K562 (cell line): Measurements from ENCODE around the gene SNCB. TPM values are rescaled to one million over a fixed set of nuclear protein-coding genes. Genes with fewer than 3 reads are reported as not detected.

Source experiments
- ATAC-seq: fragments of 200-7000 bp; cut with Tn5 transposase; 3 replicates; pipeline ENCODE4 v1.9.1; 2020; ENCODE audit warnings: moderate library complexity
- Bru-seq: library from RNA; stranded (reverse); fragments of 400-500 nt; gene quantifications from one replicate; lab custom pipeline; 2021; lab: Mats Ljungman, UMichigan
- BruChase-seq, 2 experiments: library from RNA; stranded (reverse); fragments of 400-500 nt; gene quantifications; one replicate each; lab custom pipeline; 2021; lab: Mats Ljungman, UMichigan
- BruUV-seq: library from RNA; stranded (reverse); fragments of 400-500 nt; replicated peaks from 2 replicates; lab custom pipeline; 2021; lab: Mats Ljungman, UMichigan
- CTCF ChIA-PET: fragments of 300-600 bp; formaldehyde crosslinking; extraction: SDS; loops from one replicate; lab custom pipeline; 2021; ENCODE audit warnings: low intra/inter-chr PET ratio; lab: Yijun Ruan, JAX
- POLR2A ChIA-PET: fragments of 300-600, 350-650 bp; sonication (Branson Sonifier 250); formaldehyde crosslinking; extraction: SDS; loops from one replicate; lab custom pipeline; 2021; ENCODE audit warnings: antibody characterized with exemption, inconsistent platforms; lab: Yijun Ruan, JAX
- DNase-seq, 4 experiments: peaks; one replicate each; pipeline versions ENCODE4 v3.0.0 to v3.0.0-alpha.2; 2011 to 2018; ENCODE audit warnings: low spot score in 3 of 4, mixed read lengths in 3 of 4; ENCODE audit errors: extremely low read depth in 1 of 4
- FAIRE-seq: peaks from 2 replicates; lab custom pipeline; 2011; peaks lifted over from hg19 to GRCh38; lab: Jason Lieb, UNC
- H2AFZ ChIP-seq: 2 replicates; pipeline ENCODE4 v1.6.0; 2011; ENCODE audit warnings: low read depth, low read length, control low read depth, inconsistent platforms
- H3K27ac ChIP-seq: fragments of 200-600 bp; 3 replicates; pipeline ENCODE4 v1.8.0; 2011; ENCODE audit warnings: low read depth, mild to moderate bottlenecking, control low read depth, inconsistent platforms, low read length, moderate library complexity, mixed read lengths; ENCODE audit errors: extremely low read depth
- H3K27me3 ChIP-seq, 2 experiments: fragments of 300-600 bp in 1 of 2; 2 replicates in 1 of 2; 3 replicates in 1 of 2; pipeline versions ENCODE4 v1.6.0 to v1.8.0; 2011; ENCODE audit warnings: inconsistent platforms in 2 of 2, low read length in 2 of 2, mild to moderate bottlenecking in 1 of 2, mixed read lengths in 1 of 2, moderate library complexity in 1 of 2; ENCODE audit not compliant: control insufficient read depth in 2 of 2, insufficient read depth in 2 of 2
- H3K36me3 ChIP-seq: fragments of 300-600 bp; 3 replicates; pipeline ENCODE4 v1.8.0; 2011; ENCODE audit warnings: mild to moderate bottlenecking, low read length, inconsistent platforms; ENCODE audit not compliant: control insufficient read depth, insufficient read depth
- H3K4me1 ChIP-seq, 2 experiments: fragments of 200-600 bp in 1 of 2; replicated peaks in 1 of 2; 2 replicates in 1 of 2; 3 replicates in 1 of 2; pipeline versions ENCODE4 v1.5.1 to v1.8.0; 2011; ENCODE audit warnings: inconsistent platforms in 2 of 2, low read length in 2 of 2, mild to moderate bottlenecking in 1 of 2, mixed read lengths in 1 of 2, moderate library complexity in 1 of 2; ENCODE audit not compliant: control insufficient read depth in 2 of 2, insufficient read depth in 2 of 2
- H3K4me2 ChIP-seq: 2 replicates; pipeline ENCODE4 v1.6.1; 2011; ENCODE audit warnings: low read length, control low read depth, inconsistent platforms, mixed read lengths; ENCODE audit not compliant: insufficient read depth
- H3K4me3 ChIP-seq: fragments of 200-600 bp; sonication (generic), shearing (Covaris generic); 2 replicates; pipeline ENCODE4 v1.5.1; 2016; ENCODE audit warnings: control low read depth, inconsistent platforms
- H3K79me2 ChIP-seq: fragments of 200-600 bp; 3 replicates; pipeline ENCODE4 v1.8.0; 2011; ENCODE audit warnings: low read length, inconsistent platforms; ENCODE audit not compliant: control insufficient read depth, insufficient read depth
- H3K9ac ChIP-seq, 2 experiments: 2 replicates each; pipeline versions ENCODE4 v1.6.0 to v1.6.1; 2011; ENCODE audit warnings: low read depth in 2 of 2, low read length in 2 of 2, control low read depth in 1 of 2, inconsistent platforms in 1 of 2, mild to moderate bottlenecking in 1 of 2, mixed read lengths in 1 of 2; ENCODE audit not compliant: insufficient read depth in 1 of 2
- H3K9me1 ChIP-seq: one replicate; pipeline ENCODE4 v1.6.0; 2011; ENCODE audit warnings: inconsistent platforms, mild to moderate bottlenecking, low read length, moderate library complexity; ENCODE audit not compliant: control insufficient read depth, insufficient read depth
- H3K9me3 ChIP-seq: replicated peaks from 2 replicates; pipeline ENCODE4 v1.5.1; 2011; ENCODE audit warnings: low read depth, low read length, inconsistent platforms; ENCODE audit not compliant: control insufficient read depth, insufficient read depth
- H4K20me1 ChIP-seq: replicated peaks from 2 replicates; pipeline ENCODE4 v1.6.1; 2011; ENCODE audit warnings: low read length, inconsistent platforms, mixed read lengths; ENCODE audit not compliant: control insufficient read depth, insufficient read depth
- CREB1 ChIP-seq, 2 experiments: sonication (generic) in 1 of 2; formaldehyde crosslinking in 1 of 2; IDR thresholded peaks; 2 replicates each; pipeline versions ENCODE4 v1.6.1 to v1.8.0; 2012 to 2022; ENCODE audit warnings: inconsistent platforms in 1 of 2, mild to moderate bottlenecking in 1 of 2, missing genetic modification reagents in 1 of 2, moderate library complexity in 1 of 2
- CTBP1 ChIP-seq: fragments of 450-650 bp; IDR thresholded peaks from 2 replicates; pipeline ENCODE4 v1.6.1; 2016; ENCODE audit warnings: borderline replicate concordance
- CXXC5 ChIP-seq: fragments of 250-450 bp; sonication (Bioruptor Pico); IDR thresholded peaks from 2 replicates; pipeline ENCODE4 v1.8.0; 2022; ENCODE audit warnings: inconsistent platforms, mild to moderate bottlenecking, moderate library complexity
- DIDO1 ChIP-seq: fragments of 450-650 bp; IDR thresholded peaks from 2 replicates; pipeline ENCODE4 v1.6.1; 2016; ENCODE audit warnings: low read depth, missing biosample characterization, missing genetic modification characterization
- HDAC6 ChIP-seq: IDR thresholded peaks from 2 replicates; pipeline ENCODE4 v1.6.1; 2012; ENCODE audit warnings: low read depth, mild to moderate bottlenecking, control low read depth, inconsistent platforms, low read length, moderate library complexity
- HINFP ChIP-seq: fragments of 450-650 bp; conservative IDR thresholded peaks from 2 replicates; pipeline ENCODE4 v1.6.1; 2016; ENCODE audit warnings: missing genetic modification characterization, low read depth, mild to moderate bottlenecking, control low read depth, missing compliant biosample characterization
- HNRNPK ChIP-seq: fragments of 200-400 bp; formaldehyde crosslinking; IDR thresholded peaks from one replicate; pipeline ENCODE4 v1.6.1; 2018; ENCODE audit warnings: mild to moderate bottlenecking, low read depth, low read length; ENCODE audit not compliant: poor library complexity, severe bottlenecking
- PKNOX1 ChIP-seq: fragments of 450-650 bp; IDR thresholded peaks from 2 replicates; pipeline ENCODE4 v1.6.1; 2016
- ZBTB7A ChIP-seq: IDR thresholded peaks from 2 replicates; pipeline ENCODE4 v1.6.1; 2011; ENCODE audit warnings: low read depth, mild to moderate bottlenecking, low read length, moderate library complexity, borderline replicate concordance; ENCODE audit not compliant: control insufficient read depth
- ZNF507 ChIP-seq: conservative IDR thresholded peaks from 2 replicates; pipeline ENCODE4 v1.6.1; 2017; ENCODE audit warnings: missing genetic modification characterization, missing compliant biosample characterization
- WGBS: fragments of 100-300 bp; shearing (Covaris generic); methylation state at CpG from one replicate; pipeline ENCODE4 v1.1.6; 2016; ENCODE audit warnings: low coverage, mixed read lengths; ENCODE audit not compliant: insufficient coverage; ENCODE audit errors: missing lambda C conversion rate; 5-methylcytosine and 5-hydroxymethylcytosine counted together
- in situ Hi-C: fragments of 300-500 bp; cut with MboI; formaldehyde crosslinking; loops from 4 replicates; pipeline ENCODE4 v1.15.0; 2018; ENCODE audit warnings: inconsistent platforms, mixed read lengths
- intact Hi-C: fragments of 100-400 bp; cut with micrococcal nuclease; formaldehyde crosslinking; loops from 2 replicates; pipeline ENCODE4 v1.14.2; 2022
- long read RNA-seq, 3 experiments: library from polyadenylated mRNA in 2 of 3; library from RNA in 1 of 3; unstranded in 2 of 3; stranded (forward) in 1 of 3; transcript quantifications; one replicate each; pipeline ENCODE4 v2.0.0, GENCODE V29; 2019 to 2022
- polyA minus RNA-seq, 3 experiments: library from RNA; depleted of rRNA, polyadenylated mRNA; stranded (reverse); fragments of >200 nt; gene quantifications; 2 replicates each; pipeline ENCODE4 v1.2.3, GENCODE V29; 2011
- polyA plus RNA-seq, 8 experiments: library from polyadenylated mRNA; depleted of rRNA in 4 of 8; stranded (reverse) in 5 of 8; unstranded in 3 of 8; fragments of >200 nt; fragmentation: Nextera tagmentation in 2 of 8; fragmentation: Illumina TruSeq in 1 of 8; extraction: Ambion mirVana in 2 of 8; extraction: Trizol in 1 of 8; gene quantifications; 2 replicates each; pipeline versions ENCODE4 v1.2.1 to v1.2.3, GENCODE V29; 2011 to 2014; ENCODE audit warnings: inconsistent platforms in 1 of 8, missing spikeins in 1 of 8
- total RNA-seq, 7 experiments: library from RNA; depleted of rRNA in 6 of 7; stranded (reverse); fragments of >200 nt in 6 of 7; fragmentation: Illumina TruSeq in 2 of 7; extraction: Trizol in 2 of 7; gene quantifications; 2 replicates each; pipeline versions ENCODE4 v1.2.1 to v1.2.3, GENCODE V29; 2011 to 2021; ENCODE audit warnings: low replicate concordance in 1 of 7
- TF ChIP-seq, protein P1 (sequence below), 2 experiments: IDR thresholded peaks; 2 replicates each; pipeline ENCODE4 v1.6.1; 2011; ENCODE audit warnings: borderline replicate concordance in 1 of 2, control low read depth in 1 of 2, low read depth in 1 of 2, low read length in 1 of 2, mild to moderate bottlenecking in 1 of 2, mixed read lengths in 1 of 2, moderate library complexity in 1 of 2; ENCODE audit not compliant: insufficient read depth in 1 of 2, insufficient read length in 1 of 2, poor library complexity in 1 of 2, severe bottlenecking in 1 of 2; ENCODE audit errors: extremely low read depth in 1 of 2

Gene SNCB
- total RNA-seq (2011; cell fraction: chromatin; rRNA removed; ENCODE audit: low replicate concordance) = not detected in 2 replicates
- total RNA-seq (2011; cell fraction: nucleolus; rRNA removed) = not detected in 2 replicates
- total RNA-seq (2011; cell fraction: nucleoplasm; rRNA removed) = not detected in 2 replicates
- total RNA-seq (2014; rRNA removed) (0.29 TPM in 1 of 2 replicates, not detected in the other), total RNA-seq (2014; rRNA removed; fragmentation: Illumina TruSeq; extraction: Trizol) (not detected in 2 replicates), total RNA-seq (2015; rRNA removed; fragmentation: Illumina TruSeq; extraction: Trizol) (not detected in 2 replicates), total RNA-seq (2021) (not detected in 2 replicates), polyA plus RNA-seq (2011; rRNA removed) (0.11 TPM in 1 of 2 replicates, not detected in the other), polyA plus RNA-seq (2014; fragmentation: Illumina TruSeq; extraction: Trizol) (not detected in 2 replicates), polyA plus RNA-seq (2014; fragmentation: Nextera tagmentation; extraction: Ambion mirVana) (not detected), polyA plus RNA-seq (2014; rRNA removed) (not detected in 2 replicates), polyA minus RNA-seq (2011; rRNA and poly(A)+ RNA removed) (not detected in 2 replicates), Bru-seq, nascent RNA (percentile 8 among the genes with signal in this experiment), BruChase-seq, experiment 1, labeled RNA remaining after a 2-hour chase (not detected), BruChase-seq, experiment 2, labeled RNA remaining after a 6-hour chase (not detected)
- polyA plus RNA-seq (2011; cell fraction: cytosol; rRNA removed) = 0.13 TPM in 1 of 2 replicates, not detected in the other
- 0.11 TPM in 2 replicates for polyA plus RNA-seq (2011; cell fraction: nucleus; rRNA removed)
- not detected in 2 replicates for polyA plus RNA-seq (2012)
- polyA minus RNA-seq (2011; cell fraction: cytosol; rRNA and poly(A)+ RNA removed) = not detected in 2 replicates
- polyA minus RNA-seq (2011; cell fraction: nucleus; rRNA and poly(A)+ RNA removed) = not detected in 2 replicates
- long read RNA-seq, experiment 1 = 0 reads
- long read RNA-seq, experiment 2 = 0 reads
- long read RNA-seq, experiment 3 = 0 reads

DNA sequence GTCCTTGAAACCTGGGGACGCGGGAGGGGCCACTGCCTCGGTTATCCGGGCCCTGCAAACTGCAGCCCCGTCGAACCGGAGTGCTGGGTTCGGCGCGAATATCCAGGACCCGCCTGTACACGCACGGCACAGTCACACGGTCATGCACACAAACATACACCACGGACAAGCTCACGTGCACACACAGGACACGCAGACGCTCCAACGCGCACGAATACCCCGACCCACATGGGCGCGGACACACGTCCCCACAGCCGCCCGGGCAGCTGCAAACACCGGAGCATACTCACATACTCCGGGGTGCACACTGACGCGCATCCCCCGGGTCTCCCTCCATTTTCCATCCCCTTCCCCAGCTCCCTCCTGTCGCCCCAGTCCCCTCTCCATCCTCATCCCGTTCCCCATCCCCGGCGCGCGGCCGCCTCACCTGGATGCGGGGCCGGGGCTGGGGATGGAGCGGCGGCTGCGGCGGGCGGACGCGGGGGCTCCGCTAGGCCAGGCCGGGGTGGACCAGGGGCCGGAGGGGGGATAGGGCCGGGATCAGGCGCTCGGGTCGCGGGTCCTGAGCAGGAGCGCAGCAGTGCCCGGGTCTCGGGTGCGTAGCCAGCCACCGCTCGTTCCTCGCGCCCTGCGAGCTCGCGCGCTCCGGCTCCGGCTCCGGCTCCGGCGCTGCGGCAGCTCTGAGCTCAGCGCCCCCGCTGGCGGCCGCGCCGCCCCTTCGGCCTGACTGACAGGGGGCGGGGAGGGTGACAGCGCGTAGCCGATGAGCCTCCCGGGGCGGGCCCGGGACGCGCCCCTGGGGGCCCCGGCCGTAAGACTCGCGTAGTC, at the start of gene SNCB, which contains the start of gene EIF4E1B:
TSS of gene SNCB (minus strand) at position 682 of the 828 bp plus-strand sequence. CDS start 880 bp downstream, outside the sequence.
TSS of gene EIF4E1B (plus strand) at position 823 of the 828 bp plus-strand sequence. CDS start 12,113 bp downstream, outside the sequence.
- H3K79me2 ChIP-seq = no peaks in the 10 kb centered on the region
- peaks cover 49 to 81% of the 10 kb centered on the region in 2 experiments for H3K27me3 ChIP-seq
- WGBS = 5% methylated on average over 24 of the region's 94 CpGs
- POLR2A ChIA-PET = interaction anchor here (1.0 kb wide), 1 partner anchor 9 kb away, joined by 4 read pairs; no protein-coding TSS in a partner anchor
- H3K36me3 ChIP-seq = no peaks in the 10 kb centered on the region
- intact Hi-C loops = no loop called here
- CTCF ChIA-PET = no interaction called here
- peak; percentile 96 for ATAC-seq
- no peak within 1 kb of the TSS for H3K4me2 ChIP-seq
- no TSS peak for BruUV-seq
- TF ChIP-seq PKNOX1 (peak; percentile 93), DIDO1 (tag) (no peak), CREB1 (IDR thresholded peaks at IDR 0.05) (0 out of 2 replicates have a peak, but pooled peaks have one; percentile 34), CREB1 (CRISPR knock-in tag; IDR thresholded peaks at IDR 0.05) (no peak), CTBP1 (0 out of 2 replicates have a peak, but pooled peaks have one; percentile 11), HDAC6 (peak; percentile 20; the same call in 1 of the 2 replicates), HNRNPK (peak; percentile 53), HINFP (no peak), ZNF507 (tag) (no peak), ZBTB7A (peak; percentile 55; the same call in 1 of the 2 replicates), CXXC5 (peak; percentile 9; the same call in 1 of the 2 replicates)
- TF ChIP-seq, protein P1, sequence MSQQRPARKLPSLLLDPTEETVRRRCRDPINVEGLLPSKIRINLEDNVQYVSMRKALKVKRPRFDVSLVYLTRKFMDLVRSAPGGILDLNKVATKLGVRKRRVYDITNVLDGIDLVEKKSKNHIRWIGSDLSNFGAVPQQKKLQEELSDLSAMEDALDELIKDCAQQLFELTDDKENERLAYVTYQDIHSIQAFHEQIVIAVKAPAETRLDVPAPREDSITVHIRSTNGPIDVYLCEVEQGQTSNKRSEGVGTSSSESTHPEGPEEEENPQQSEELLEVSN (IDR thresholded peaks at IDR 0.05; ENCODE audit: borderline replicate concordance in 1 of 2, extremely low read depth in 1 of 2, insufficient read depth in 1 of 2, insufficient read length in 1 of 2, low read depth in 1 of 2, low read length in 1 of 2, poor library complexity in 1 of 2, severe bottlenecking in 1 of 2) = peak in 1 of 2 experiments; percentile 79
- TF ChIP-seq, all 486 proteins: peak for 8
- Histone ChIP-seq H3K4me3 (no peak within 1 kb of the TSS), H3K9me3 (no peaks in the 10 kb centered on the region), H3K4me1 (peaks cover 0 to 23% of the 10 kb centered on the region in 2 experiments; a peak in 2 of 5 replicates), H3K27ac (no peak within 1 kb of the TSS), H4K20me1 (peaks cover 13% of the 10 kb centered on the region; the same call in 1 of the 2 replicates), H3K9me1 (no peaks in the 10 kb centered on the region), H3K9ac (peak within 1 kb of the TSS in 1 of 2 experiments; percentile 4; a peak in 2 of 4 replicates), H2AFZ (no peak within 1 kb of the TSS)
- DNase-seq (peak; percentile 72 to 89 (median 80)), FAIRE-seq (no peak)
- in situ Hi-C loops = no loop called here
